ENCODE measurements around the gene GUCA1A.

DNA sequence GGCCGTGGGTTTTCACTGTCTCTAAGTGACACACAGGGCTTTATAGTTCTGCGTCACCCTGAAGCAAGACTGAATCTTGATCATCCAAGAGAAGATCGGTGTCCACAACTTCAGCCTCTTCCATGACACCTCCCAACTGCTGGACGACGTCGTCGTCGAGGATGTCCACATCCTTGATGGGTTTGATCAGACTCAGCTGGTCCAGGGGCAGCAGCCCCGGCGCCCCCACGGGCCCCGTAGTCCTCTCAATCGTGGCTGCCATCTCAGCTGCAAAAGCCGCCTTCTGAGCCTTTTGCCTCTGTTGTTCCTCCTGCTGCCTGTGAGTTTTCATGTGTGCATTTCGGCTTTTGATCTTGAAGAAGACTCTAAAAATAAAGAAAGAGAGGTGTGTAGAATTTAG is 55.1 kb downstream of the GUCA1A start:
- TF ChIP-seq, protein P1, sequence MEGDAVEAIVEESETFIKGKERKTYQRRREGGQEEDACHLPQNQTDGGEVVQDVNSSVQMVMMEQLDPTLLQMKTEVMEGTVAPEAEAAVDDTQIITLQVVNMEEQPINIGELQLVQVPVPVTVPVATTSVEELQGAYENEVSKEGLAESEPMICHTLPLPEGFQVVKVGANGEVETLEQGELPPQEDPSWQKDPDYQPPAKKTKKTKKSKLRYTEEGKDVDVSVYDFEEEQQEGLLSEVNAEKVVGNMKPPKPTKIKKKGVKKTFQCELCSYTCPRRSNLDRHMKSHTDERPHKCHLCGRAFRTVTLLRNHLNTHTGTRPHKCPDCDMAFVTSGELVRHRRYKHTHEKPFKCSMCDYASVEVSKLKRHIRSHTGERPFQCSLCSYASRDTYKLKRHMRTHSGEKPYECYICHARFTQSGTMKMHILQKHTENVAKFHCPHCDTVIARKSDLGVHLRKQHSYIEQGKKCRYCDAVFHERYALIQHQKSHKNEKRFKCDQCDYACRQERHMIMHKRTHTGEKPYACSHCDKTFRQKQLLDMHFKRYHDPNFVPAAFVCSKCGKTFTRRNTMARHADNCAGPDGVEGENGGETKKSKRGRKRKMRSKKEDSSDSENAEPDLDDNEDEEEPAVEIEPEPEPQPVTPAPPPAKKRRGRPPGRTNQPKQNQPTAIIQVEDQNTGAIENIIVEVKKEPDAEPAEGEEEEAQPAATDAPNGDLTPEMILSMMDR (conservative IDR thresholded peaks at IDR 0.05 in 1 of 2, IDR thresholded peaks at IDR 0.05 in 1 of 2; ENCODE audit: extremely low read depth in 1 of 2, insufficient read depth in 1 of 2, low read depth in 1 of 2, low read length in 2 of 2), result no peak
- TF ChIP-seq EZH2 (IDR thresholded peaks at IDR 0.05; ENCODE audit: borderline replicate concordance, low read length), result no peak
